CD4-positive, alpha-beta T cell treated with Interferon alpha-2 for 1 hour (primary cell): ENCODE results near the gene SHB.
A peak's percentile ranks its signal among the peaks of the same experiment; 100 is the strongest.
"Not testable (repeated sequence)": the region's sequence is repeated elsewhere in the genome, so short reads cannot be mapped to it uniquely, and the experiment has no call there.

Source experiments
- DNase-seq, 2 donors: peaks; one replicate each; pipeline ENCODE4 v3.0.0-alpha.2; 2020 to 2022

The SHB gene

GRCh38 chr9:37966412-37967013, 102.5 kb downstream of the SHB start:
- no peak for DNase-seq

DNA sequence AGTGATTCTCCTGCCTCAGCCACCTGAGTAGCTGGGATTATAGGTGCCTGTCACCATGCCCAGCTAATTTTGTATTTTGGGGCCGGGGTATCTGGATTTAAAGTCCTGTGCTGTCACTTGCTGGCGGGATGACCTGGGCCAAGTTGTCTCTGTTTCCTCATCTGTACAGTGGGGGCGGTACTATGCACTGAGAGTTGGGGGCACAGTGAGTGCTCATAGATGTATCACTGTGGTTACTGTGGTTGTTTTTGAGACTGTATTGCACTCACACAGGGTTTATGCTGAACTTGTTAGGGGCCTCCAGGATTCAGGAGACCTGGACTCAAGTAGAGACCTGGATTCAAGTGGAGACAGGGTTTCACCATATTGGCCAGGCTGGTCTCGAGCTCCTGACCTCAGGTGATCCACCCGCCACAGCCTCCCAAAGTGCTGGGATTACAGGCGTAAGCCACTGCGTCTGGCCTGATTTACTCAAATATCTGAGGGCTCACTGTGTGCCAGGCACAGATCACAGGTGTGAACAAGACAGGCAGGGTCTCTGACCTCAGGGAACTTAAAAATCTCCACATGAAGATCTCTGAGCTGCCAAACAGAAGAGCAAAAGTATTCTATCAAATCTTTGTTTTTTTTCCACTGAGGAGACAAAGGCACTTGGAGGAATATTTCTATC, 103.2 kb downstream of the SHB start:
- DNase-seq = not testable (repeated sequence)

- no peak for DNase-seq
Observed at GRCh38 chr9:37965116-37965515, 103.9 kb downstream of the SHB start.

GRCh38 chr9:37964740-37965081, 104.3 kb downstream of the SHB start:
- DNase-seq = no peak

- no peak for DNase-seq
Observed at GRCh38 chr9:37963936-37964739, 104.9 kb downstream of the SHB start.

- DNase-seq = no peak
Observed at GRCh38 chr9:37961351-37961750, 107.7 kb downstream of the SHB start.

DNA sequence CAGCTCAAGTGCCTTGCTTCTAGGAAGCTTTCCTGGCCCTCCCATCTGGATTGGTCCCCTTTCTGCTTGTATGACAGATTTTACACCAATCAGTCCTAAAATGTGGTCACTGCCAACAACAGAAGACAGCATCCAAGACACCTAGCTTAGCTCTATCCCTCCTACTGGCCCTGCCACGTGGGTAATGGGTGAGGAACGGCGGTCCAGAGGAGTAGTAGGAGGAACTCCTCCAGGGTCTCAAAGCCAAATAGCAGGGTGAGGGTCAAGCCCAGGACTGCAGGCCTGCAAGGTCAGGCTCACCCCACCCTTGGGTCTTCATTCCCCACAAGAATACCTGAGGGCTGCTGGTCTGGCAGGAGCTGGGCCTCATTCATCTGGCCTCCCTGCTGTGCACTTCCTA, 108.4 kb downstream of the SHB start:
- DNase-seq = no peak

DNA sequence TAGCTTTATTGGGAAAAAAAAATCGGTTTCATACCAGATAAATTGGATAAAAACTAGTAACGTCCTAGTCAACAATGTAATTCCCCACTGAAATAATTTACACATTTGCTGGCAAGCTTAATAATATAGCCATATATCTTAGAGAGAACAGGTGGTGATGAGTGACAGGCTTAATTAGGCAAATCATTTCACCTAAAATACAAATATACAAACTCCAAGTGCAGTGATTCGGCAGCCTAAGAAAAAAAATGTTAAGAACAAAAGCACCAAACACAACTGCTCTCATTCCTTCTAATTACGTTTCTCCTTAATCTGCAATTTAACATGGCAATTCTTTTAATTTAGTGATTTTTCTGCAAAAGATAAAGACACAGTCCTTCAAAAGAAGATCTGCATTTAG, 109.1 kb downstream of the SHB start:
- no peak for DNase-seq

GRCh38 chr9:37958154-37958553, 110.9 kb downstream of the SHB start:
- DNase-seq = no peak

DNA sequence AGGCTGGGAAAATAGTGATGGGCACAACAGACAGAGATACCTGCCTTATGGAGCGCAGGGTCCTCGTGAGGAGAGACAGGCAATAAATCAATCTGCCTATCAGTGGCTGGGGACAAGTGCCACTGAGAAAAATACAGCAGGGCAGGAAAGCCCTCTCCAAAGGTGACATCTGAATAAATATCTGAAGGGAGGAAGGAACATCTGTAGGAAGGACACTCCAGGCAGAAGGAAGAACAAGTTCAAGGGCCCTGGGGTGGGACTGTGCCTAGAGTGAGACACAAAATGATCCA, 111.4 kb downstream of the SHB start:
- no peak for DNase-seq

GRCh38 chr9:37956904-37957663, 111.9 kb downstream of the SHB start:
- no peak for DNase-seq

DNA sequence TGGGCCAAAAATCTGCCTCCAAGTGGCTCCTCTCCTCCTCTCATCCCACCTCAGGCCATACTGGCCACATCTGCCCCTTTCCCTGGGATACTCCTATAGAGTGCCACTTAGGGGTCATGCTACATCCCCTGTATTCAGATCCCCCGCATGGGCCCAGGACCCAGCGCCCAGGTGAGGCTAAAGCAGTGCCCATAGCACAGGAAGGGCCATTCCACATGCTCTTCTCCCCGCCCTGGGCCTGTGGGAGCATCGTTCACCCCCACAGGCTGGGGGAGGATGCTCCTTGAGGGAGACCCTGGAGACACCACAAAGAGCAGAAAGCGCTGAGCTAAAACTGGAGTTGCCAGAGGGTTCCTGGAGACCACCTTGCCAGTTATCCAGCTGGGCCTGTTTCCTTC, 112.6 kb downstream of the SHB start:
- no peak for DNase-seq

GRCh38 chr9:37955781-37956422, 113.1 kb downstream of the SHB start:
- no peak for DNase-seq

GRCh38 chr9:37954581-37954981, 114.4 kb downstream of the SHB start:
- DNase-seq = no peak

GRCh38 chr9:37953775-37954437, 115.1 kb downstream of the SHB start:
- peak in 1 of 2 donors; percentile 6 for DNase-seq

DNA sequence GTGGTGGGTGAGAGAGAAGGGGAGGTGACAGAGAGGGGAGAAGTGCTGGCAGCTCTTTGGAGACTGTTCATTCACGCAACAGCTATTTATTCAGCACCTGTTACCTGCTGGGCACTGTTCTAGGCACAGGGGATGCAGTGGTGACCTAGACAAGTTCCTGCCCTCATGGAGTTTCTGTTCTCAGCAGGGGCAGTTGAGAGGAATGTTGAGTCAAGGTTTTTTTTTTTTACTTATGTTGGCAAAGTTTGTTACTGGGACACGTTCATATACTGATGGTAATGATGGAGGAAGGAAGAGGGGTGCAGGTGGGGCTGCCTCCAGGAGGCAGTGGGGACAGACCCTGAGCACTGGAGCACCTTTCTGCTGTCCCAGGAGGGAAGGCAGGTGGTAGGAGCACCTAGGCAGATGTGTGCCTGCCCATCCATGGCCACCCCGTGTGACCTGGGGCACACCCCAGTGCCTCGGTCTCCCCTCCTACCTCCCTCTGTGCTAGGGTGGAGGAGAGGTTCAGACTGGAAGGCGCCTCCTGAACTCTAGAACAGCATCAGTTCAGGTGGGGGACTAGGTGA, 115.7 kb downstream of the SHB start:
- no peak for DNase-seq

GRCh38 chr9:37952731-37953130, 116.3 kb downstream of the SHB start:
- DNase-seq = no peak

GRCh38 chr9:37951671-37952449, 117.2 kb downstream of the SHB start:
- DNase-seq = no peak

DNA sequence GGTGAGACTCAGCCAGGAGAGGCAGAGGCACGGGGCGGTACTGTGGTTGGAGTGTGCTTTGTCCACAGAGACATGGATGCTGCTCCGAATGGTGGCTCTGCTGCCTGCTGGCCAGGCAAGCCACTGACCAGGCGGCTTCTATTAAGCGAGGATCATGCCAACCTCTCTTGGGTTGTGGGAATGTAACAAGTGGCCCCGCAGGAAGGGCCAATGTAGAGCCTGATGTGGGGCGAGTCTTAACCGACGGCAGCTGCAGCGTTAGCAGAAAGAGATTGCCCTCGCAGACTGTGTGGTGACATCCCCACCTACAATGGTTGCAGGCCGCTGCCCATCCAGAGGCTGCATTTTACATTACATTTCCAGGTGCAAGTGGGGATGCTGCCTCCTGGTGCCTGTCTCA, 118.5 kb downstream of the SHB start:
- no peak for DNase-seq

DNA sequence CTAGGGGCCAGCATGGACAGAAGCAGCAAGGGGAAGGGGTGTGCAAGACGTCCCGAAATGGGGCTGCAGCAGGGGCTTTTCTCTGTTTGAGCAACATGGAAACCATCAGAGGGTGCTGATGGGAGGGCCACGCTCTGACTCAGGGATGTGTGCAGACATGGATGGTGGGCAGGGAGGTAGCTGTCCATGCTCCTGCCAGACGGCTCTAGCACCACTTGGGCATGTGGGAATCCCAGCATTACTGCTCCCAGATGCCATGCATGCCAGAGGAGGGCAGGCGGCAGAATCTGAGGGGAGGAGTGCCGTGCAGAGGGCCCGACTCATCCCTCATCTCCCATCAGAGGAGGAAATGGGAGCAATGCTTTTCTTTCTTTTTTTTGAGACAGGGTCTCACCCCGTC, 119.5 kb downstream of the SHB start:
- no peak for DNase-seq

DNA sequence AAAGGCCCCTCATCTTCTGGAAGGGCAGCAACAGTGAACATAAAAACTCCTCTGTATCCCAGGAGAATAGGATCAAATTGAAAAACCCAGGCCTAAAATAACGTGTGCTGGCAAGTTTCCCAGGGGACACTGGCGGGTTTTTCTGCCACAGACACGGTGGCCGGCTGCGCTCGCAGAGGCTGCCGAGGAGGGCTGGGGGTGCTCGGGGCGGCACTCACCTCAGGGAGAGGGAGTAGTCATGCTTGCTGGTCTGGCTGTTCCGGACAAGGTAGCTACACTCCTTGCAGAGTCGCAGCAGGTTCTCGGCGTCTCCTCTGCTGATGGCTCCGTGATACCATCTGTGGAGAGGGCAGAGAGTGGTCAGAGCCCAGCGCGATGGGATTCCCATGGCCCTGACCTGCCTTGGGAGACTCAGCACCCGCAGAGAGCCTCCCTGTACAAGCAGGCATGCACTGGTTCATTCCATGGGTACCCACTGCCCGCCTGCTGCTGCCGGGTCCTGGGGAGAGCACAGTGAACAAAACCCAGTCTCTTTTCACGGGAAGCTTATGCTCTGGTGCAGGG, 120.5 kb downstream of the SHB start:
- no peak for DNase-seq
